Loucy (cell line): ENCODE data around the gene SLC7A1.

Source experiments
- CTCF ChIP-seq: fragments of 200-600 bp; sonication (generic); conservative IDR thresholded peaks from 2 replicates; pipeline ENCODE4 v1.5.1; 2014; ENCODE audit warnings: mild to moderate bottlenecking, antibody characterized with exemption, low read length
- EZH2phosphoT487 ChIP-seq: fragments of 200-600 bp; IDR thresholded peaks from 2 replicates; pipeline ENCODE4 v1.6.1; 2018; ENCODE audit warnings: antibody characterized with exemption, mild to moderate bottlenecking, moderate library complexity, borderline replicate concordance

GRCh38 chr13:29566206-29566605 lies 29.3 kb downstream of the SLC7A1 start:
- TF ChIP-seq CTCF (no peak), EZH2phosphoT487 (no peak)
